ENCODE data around the gene SYT17.

Gene SYT17

GRCh38 chr16:19139436-19140091, 28.5 kb upstream of the SYT17 start:
- DNase-seq: no peak

- no peak for DNase-seq
These were observed 27.6 kb upstream of the SYT17 start for GRCh38 chr16:19140396-19140795.

GRCh38 chr16:19142939-19143598, 25.0 kb upstream of the SYT17 start:
- DNase-seq: no peak

GRCh38 chr16:19143599-19143956, 24.5 kb upstream of the SYT17 start:
- DNase-seq: no peak

DNA sequence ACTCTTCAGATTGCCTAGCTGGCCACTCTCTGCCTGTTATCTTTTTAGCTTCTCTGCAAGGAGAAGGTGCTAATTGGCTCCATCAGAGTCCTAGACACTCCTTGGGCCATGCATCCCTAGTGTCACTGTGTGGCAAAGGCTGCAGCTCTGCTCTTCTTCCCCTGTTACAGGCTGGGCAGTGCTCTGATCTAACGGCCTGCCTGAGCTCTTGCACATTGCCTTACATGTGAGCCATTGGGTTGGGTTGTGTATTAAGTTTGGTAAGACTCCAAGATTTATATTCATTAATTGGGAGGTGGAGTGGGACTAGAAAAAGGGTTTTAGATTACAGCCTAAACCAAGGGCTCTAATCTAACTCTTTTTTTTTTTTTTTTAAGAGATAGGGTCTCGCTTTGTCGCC, 23.0 kb upstream of the SYT17 start:
- DNase-seq: no peak

GRCh38 chr16:19147126-19147525, 20.9 kb upstream of the SYT17 start:
- DNase-seq: no peak

DNA sequence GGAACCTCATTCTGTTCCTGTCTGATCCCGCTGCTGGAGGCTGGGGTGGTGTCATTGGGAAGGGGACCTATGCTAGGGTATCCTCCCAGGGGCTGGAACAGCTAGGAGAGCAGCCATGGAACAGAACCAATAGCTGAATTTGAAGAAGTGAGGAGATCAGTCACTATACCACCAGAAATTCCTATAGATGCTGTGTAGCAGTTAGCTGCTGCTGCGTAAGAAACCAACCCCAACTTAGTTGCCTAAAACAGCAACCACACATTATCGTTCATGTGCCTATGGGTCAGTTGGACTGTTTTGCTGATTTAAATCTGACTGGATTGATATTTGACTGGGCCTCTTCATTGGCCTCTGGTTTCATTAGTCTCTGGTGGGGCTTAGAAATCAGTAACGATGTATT, 20.4 kb upstream of the SYT17 start:
- no peak for DNase-seq

DNA sequence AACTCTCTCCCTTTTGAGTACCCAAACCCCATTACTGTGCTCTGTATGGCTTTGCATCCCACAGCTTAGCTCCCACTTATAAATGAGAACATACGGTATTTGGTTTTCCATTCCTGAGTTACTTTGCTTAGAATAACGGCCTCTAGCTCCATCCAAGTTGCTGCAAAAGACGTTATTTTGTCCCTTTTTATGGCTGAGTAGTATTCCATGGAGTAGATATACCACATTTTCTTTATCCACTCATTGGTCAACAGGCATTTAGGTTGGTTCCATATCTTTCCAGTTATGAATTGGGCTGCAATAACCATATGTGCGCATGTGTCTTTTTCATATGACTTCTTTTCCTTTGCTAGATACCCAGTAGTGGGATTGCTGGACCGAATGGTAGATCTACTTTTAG, 19.9 kb upstream of the SYT17 start:
- no peak for DNase-seq

GRCh38 chr16:19151310-19151709, 16.7 kb upstream of the SYT17 start:
- DNase-seq: no peak

DNA sequence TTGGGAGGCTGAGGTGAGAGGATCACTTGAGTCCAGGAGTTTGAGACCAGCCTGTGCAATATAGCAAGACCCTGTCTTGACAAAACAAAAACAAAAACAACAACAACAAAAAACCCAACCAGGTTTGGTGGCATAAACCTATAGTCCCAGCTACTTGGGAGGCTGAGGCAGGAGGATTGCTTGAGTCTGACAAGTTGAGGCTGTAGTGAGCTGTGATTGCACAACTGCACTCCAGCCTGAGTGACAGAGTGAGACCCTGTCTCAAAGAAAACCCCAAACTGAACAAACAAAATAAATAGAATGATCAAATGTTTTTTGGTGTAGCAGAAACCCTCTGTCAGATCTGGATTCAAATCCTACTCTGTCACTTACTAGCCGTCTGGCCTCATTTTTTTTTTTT, 16.0 kb upstream of the SYT17 start:
- DNase-seq: no peak

DNA sequence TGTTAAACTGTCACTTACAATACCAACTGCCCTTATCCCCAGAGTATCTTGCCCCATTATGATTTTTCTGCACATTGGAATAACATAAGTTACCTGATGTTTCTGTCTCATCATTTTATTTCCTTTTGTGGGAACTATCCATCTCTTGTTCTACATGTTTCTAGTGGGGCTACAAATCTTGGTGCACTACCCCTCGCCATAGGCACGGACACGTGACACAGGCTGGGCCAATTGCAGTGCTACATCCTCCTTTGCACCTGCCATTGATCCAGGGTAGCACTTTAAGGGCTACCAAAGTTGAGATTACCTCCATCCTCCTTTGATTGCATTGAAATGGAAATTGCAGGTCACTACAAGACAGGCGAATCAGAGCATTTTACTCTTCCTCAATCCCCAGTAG, 14.2 kb upstream of the SYT17 start:
- no peak for DNase-seq

DNA sequence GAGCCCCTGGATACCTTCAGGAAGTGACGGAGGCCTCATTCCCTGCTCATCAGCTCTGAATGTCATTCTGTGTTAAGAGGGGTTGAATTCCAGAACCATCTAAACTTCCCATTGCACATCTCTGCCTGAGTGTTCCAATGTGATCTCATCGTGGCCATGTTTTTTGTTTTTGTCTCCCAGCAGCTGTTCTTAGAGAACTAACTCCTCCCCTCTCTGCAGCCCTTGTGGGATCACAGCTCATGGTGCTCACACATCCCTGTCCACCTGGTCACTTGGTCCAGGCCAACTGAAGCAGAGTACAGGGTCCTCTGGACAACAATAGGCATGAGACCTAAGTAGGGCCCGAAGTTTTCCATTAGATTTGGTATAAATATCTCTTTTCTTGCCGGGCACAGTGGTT, 6.0 kb upstream of the SYT17 start:
- no peak for DNase-seq

DNA sequence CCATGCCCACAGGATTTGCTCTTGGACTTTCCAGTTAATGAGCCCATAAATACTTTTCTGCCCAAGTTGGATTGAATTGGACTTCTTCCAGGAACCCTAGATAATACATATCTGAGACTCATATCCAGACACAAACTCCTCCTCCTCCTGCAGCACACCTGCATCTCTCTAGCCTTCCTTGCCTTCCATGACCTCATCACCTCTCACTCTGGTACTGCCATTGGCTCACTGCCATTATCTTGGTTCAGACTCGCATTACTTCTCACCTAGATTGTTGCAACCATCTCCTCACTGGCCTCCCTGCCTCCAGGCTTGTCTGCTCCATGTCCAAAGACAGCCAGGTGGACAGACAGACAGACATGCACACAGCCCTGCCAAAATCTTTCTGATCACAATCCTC, 4.8 kb upstream of the SYT17 start:
- DNase-seq: no peak

- no peak for DNase-seq
These were observed 3.8 kb upstream of the SYT17 start for GRCh38 chr16:19164285-19164684.

- DNase-seq: no peak
These were observed 2.9 kb upstream of the SYT17 start for GRCh38 chr16:19165101-19165500.

DNA sequence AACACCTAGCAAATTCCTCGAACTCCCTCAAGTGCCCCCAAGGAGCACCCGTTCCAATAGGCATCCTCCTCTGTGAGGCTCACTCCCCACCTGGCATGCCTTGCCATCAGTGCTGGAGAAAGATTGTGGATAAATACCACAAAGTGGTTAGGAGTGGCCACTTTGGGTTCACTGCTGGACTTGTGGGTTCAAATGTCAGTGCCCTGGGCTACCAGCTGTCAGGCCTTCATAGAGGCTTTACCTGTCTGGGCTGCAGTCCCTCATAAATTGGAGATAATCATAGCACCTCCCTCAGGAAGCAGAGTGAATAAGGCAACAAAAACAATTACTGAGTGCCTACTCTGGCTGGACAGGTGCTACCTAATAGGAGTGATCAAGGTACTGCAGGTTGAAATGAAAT, 1.5 kb upstream of the SYT17 start:
- no peak for DNase-seq

DNA sequence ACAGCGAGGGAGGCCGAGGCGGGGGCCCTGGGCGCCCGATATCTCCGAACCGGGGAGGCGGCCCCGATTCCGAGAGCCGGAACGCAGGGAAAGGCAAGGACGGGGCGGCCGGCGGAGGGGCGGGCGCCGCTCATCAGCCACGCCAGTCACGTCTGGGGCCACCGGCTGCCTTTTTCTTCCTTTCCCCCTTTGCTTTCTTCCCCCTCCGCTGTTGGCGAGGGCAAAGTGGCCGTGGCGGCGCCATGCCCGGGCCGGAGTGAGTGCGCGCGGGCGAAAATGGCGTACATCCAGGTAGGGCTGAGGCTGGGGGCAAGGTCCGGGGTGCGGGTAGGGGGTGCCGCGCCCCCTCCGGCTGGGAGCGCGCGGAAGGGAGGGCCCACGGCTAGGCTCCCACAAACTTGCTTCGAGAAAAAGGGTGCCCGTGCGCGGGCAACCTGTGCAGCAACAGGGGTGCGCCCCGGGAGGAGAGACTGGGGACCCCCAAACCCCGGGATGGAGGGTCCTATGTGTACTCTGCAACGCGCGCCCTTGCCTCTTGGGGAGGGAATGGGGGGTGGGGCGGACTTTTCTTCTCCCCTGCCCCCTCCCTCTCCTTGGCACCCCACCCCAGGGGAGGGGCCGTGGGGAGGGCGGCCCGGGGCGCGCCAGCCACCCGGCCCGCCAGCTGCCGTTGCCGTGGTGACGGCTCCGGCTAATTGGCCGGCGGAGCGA, 486 bp downstream of the SYT17 start:
- peak; percentile 14 for DNase-seq

DNA sequence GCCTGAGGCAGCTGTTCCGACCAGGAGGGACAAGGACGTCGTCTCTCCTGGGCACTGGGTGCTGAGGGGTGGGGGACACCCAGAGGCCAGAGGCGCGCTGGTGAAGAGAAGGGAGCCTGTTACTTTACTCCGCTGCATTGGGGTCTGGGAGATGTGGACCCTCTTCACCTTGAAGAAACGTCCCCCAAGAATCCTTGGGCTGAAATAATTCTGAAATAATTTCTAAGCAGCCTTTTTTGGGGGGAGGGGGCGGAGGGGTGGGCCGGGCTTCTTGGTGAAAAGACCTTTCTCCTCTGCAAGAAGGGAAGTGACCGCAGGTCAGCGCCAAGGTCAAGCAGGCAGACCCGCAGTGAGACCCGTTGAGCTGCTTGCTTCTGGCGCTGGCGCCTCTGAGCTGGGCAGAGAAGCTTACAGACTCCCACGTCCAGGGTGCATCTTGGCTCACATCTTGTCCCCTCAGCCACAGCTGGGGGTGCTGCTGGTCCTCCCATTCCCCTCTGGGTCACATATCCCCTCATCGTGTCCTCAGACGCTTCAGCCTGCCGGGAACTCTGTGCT, 1.1 kb downstream of the SYT17 start:
- no peak for DNase-seq

- DNase-seq: no peak
These were observed 2.1 kb downstream of the SYT17 start for GRCh38 chr16:19170043-19170655.

DNA sequence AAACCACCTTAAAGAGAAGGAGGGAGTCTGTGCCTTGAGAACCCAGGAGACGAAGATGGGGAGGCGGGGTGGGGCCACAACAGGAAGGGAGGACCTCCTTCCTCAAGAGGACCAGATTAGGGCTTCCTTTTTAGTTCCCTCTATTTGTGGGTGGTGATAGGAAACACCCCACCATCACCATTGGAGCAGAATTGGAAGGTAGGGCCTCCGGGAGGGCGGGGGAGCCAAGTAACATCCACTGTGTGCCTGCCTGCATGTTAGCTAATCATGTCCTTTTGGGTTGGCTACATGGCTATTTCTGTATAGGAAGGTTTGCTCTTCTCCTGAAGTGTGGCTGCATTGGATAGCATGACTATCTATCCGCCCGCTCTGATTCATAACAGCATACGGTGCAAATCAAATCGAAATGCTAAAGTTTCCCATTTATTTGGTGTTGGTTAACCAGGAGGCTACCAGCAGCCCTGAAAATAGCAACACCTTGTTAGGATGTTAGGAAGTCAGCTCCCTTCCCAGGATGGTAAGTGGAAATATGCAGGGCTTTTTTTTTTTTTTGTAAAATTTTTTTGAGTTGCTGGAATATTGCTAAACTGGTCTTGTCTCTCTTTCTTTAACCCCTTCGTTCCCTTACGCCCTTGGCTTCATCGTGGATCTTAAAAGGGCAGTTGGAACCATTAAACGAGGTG, 4.2 kb downstream of the SYT17 start:
- DNase-seq: no peak

DNA sequence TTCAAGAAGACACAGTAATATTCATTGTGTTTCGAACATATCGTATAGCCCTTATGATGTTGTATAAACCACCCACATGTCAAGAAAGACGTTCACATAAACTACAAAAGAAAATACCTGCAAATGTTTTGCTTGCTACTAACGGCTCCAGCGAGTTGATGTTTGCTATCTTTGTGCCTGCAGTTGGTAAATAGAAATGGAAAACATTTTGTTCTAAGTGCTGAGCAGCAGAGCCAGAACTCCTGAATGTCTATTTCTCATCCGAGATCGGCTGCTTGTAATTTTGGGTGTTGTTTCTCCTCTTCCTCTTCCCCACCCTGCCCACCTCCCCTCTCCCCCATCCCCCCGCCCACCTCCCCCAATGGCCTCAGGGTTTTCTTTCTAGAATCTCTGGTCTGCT, 5.0 kb downstream of the SYT17 start:
- DNase-seq: no peak

GRCh38 chr16:19173649-19174383, 5.8 kb downstream of the SYT17 start:
- no peak for DNase-seq

Data from SHP77 treated with DMSO at 0.1 percent for 48 hours (cell line).